ENCODE results near the gene SNRPB.
A peak's percentile ranks its signal among the peaks of the same experiment; 100 is the strongest.

- TF ChIP-seq SETDB1 (IDR thresholded peaks at IDR 0.05; ENCODE audit: insufficient read length, low read length) (no peak), ZXDB (tag by site-specific recombination; IDR thresholded peaks at IDR 0.05) (peak; percentile 97), PRDM10 (tag by site-specific recombination; IDR thresholded peaks at IDR 0.05) (peak; percentile 76), CTCF (tag by site-specific recombination; IDR thresholded peaks at IDR 0.05) (peak; percentile 14; the same call in 1 of the 2 replicates)
These were observed at the start of gene SNRPB for GRCh38 chr20:2470423-2471193.

Data from HEK293 (cell line).